SK-N-SH (cell line): Measurements from ENCODE around the gene AP3D1.

Experiments
- CHD2 ChIP-seq: fragments of 150-350 bp; IDR thresholded peaks from 2 replicates; pipeline ENCODE4 v1.6.1; 2018; ENCODE audit warnings: low read length; ENCODE audit not compliant: partially characterized antibody
- EP300 ChIP-seq, 2 experiments: IDR thresholded peaks; 2 replicates each; pipeline versions ENCODE4 v1.4.0 to v1.6.1; 2012; ENCODE audit warnings: borderline replicate concordance in 1 of 2, low read depth in 1 of 2, low read length in 1 of 2
- EZH2phosphoT487 ChIP-seq: fragments of 200-600 bp; sonication (generic); IDR thresholded peaks from 2 replicates; pipeline ENCODE4 v1.6.1; 2017; ENCODE audit warnings: low read depth, mixed run types, mild to moderate bottlenecking, antibody characterized with exemption, moderate library complexity, borderline replicate concordance
- GABPA ChIP-seq: IDR thresholded peaks from 2 replicates; pipeline ENCODE4 v1.4.0; 2012; ENCODE audit warnings: low read depth, mild to moderate bottlenecking
- GATA2 ChIP-seq: sonication (generic); formaldehyde crosslinking; IDR thresholded peaks from 2 replicates; pipeline ENCODE4 v1.5.0; 2020; ENCODE audit warnings: mild to moderate bottlenecking, missing genetic modification reagents
- JUND ChIP-seq: IDR thresholded peaks from 2 replicates; pipeline ENCODE4 v1.4.0; 2012
- MEF2A ChIP-seq: IDR thresholded peaks from 2 replicates; pipeline ENCODE4 v1.4.0; 2012; ENCODE audit warnings: low read depth, borderline replicate concordance
- POLR2AphosphoS5 ChIP-seq: IDR thresholded peaks from 2 replicates; pipeline ENCODE4 v1.6.1; 2012; ENCODE audit warnings: low read depth, low read length
- RAD21 ChIP-seq: IDR thresholded peaks from 2 replicates; pipeline ENCODE4 v1.6.1; 2012; ENCODE audit warnings: mild to moderate bottlenecking, low read length
- RFX5 ChIP-seq: IDR thresholded peaks from 2 replicates; pipeline ENCODE4 v1.6.1; 2012; ENCODE audit warnings: mild to moderate bottlenecking, improper control_type of control experiment, low read length
- SIN3A ChIP-seq: IDR thresholded peaks from 2 replicates; pipeline ENCODE4 v1.6.1; 2012; ENCODE audit warnings: low read depth, mild to moderate bottlenecking, low read length, moderate library complexity, borderline replicate concordance
- TF ChIP-seq, protein P1 (sequence below): fragments of 200-600 bp; sonication (generic); IDR thresholded peaks from 2 replicates; pipeline ENCODE4 v1.6.1; 2017; ENCODE audit warnings: antibody characterized with exemption, mild to moderate bottlenecking, moderate library complexity
- TF ChIP-seq, protein P2 (sequence below): IDR thresholded peaks from 2 replicates; pipeline ENCODE4 v1.4.0; 2012; ENCODE audit warnings: low read depth
- TF ChIP-seq, protein P3 (sequence below): IDR thresholded peaks from 2 replicates; pipeline ENCODE4; 2012

DNA sequence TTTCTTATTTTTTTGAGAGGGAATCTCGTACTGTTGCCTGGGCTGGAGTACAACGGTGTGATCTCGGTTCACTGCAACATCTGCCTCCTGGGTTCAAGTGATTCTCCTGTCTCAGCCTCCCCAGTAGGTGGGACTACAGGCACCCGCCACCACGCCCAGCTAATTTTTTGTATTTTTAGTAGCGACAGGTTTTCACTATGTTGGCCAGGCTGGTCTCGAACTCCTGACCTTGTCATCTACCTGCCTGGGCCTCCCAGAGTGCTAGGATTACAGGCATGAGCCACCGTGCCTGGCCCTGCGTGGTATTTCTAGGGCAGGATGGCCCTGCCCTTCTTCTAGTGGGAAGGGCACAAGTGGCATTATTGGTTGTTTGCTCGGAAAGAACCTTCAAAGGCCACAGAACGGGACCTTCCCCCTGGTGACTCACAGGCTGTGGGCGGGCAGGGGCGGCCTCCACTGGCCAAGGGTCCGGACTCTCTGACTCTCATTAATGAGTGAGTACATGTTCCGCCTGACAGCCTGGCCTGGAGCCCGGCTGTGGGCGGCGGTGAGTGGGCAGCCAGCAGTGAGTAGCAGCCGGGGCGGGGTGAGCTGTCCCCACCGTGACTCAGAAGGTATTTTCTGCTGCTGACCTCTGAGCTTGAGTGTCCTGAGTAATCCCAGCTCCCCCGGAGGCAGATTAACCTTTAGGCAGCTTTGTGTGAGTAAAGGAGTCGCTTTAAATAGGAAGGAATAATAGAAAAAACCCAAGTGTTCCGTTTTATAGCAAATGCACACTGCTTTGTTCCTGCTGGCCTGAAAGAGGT lies 17.5 kb upstream of the AP3D1 start:
- TF ChIP-seq, protein P1, sequence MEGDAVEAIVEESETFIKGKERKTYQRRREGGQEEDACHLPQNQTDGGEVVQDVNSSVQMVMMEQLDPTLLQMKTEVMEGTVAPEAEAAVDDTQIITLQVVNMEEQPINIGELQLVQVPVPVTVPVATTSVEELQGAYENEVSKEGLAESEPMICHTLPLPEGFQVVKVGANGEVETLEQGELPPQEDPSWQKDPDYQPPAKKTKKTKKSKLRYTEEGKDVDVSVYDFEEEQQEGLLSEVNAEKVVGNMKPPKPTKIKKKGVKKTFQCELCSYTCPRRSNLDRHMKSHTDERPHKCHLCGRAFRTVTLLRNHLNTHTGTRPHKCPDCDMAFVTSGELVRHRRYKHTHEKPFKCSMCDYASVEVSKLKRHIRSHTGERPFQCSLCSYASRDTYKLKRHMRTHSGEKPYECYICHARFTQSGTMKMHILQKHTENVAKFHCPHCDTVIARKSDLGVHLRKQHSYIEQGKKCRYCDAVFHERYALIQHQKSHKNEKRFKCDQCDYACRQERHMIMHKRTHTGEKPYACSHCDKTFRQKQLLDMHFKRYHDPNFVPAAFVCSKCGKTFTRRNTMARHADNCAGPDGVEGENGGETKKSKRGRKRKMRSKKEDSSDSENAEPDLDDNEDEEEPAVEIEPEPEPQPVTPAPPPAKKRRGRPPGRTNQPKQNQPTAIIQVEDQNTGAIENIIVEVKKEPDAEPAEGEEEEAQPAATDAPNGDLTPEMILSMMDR: no peak
- TF ChIP-seq, protein P2, sequence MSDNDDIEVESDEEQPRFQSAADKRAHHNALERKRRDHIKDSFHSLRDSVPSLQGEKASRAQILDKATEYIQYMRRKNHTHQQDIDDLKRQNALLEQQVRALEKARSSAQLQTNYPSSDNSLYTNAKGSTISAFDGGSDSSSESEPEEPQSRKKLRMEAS: peak; percentile 82
- TF ChIP-seq EZH2phosphoT487 (no peak), MEF2A (peak; percentile 96), EP300 (IDR thresholded peaks at IDR 0.05; ENCODE audit: borderline replicate concordance in 1 of 2, low read depth in 1 of 2, low read length in 1 of 2) (peak in 1 of 2 experiments; percentile 85; a peak in 1 of 4 replicates), GABPA (no peak), JUND (peak; percentile 88), RFX5 (no peak), POLR2AphosphoS5 (peak; percentile 71; the same call in 1 of the 2 replicates), SIN3A (peak; percentile 91; the same call in 1 of the 2 replicates), GATA2 (CRISPR knock-in tag) (no peak), RAD21 (no peak), CHD2 (no peak)
- TF ChIP-seq, protein P3, sequence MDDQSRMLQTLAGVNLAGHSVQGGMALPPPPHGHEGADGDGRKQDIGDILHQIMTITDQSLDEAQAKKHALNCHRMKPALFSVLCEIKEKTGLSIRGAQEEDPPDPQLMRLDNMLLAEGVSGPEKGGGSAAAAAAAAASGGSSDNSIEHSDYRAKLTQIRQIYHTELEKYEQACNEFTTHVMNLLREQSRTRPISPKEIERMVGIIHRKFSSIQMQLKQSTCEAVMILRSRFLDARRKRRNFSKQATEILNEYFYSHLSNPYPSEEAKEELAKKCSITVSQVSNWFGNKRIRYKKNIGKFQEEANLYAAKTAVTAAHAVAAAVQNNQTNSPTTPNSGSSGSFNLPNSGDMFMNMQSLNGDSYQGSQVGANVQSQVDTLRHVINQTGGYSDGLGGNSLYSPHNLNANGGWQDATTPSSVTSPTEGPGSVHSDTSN: peak; percentile 91
